ENCODE results near the gene ACY1.

Gene ACY1

DNA sequence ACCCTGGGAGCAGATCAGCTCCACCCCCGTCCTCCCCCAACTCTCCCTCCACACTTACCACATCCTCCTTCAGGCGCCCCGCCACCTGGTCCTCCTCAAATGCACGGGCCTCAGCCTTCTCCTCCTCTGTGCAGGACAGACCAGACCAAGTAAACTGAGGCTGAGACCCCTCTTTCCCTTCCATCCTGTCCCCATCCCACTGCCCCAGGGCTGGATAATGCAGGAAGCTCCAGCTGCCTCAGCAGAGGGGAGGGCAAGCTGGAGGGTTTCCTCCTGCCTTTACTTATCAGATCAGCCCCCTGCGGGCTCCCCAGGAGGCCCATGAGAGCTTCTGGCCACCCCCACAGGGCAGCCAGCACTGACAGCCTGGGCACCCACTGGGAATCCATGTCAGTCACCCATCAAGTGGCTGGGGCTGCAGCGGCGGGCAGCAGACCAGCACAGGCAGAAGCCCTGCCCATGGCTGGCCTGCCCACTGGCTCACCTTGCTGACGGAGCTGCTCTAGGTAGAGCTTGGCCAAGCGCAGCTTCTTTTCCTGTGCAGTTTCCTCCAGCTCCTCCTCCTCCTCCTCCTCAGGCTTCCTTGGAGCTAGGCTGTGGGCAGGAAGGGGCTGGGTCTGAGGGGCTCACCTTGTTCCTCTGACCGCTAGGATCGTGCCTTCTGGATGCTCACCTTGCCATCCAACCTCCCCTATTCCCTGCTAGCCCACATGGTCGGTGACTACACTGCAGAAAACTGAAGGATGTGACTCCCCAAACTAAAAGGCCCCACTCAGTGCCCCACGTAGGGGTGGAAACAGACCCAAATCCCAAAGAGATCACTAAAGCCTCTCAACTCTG lies 45.5 kb upstream of the ACY1 start:
- TF ChIP-seq, protein P1, sequence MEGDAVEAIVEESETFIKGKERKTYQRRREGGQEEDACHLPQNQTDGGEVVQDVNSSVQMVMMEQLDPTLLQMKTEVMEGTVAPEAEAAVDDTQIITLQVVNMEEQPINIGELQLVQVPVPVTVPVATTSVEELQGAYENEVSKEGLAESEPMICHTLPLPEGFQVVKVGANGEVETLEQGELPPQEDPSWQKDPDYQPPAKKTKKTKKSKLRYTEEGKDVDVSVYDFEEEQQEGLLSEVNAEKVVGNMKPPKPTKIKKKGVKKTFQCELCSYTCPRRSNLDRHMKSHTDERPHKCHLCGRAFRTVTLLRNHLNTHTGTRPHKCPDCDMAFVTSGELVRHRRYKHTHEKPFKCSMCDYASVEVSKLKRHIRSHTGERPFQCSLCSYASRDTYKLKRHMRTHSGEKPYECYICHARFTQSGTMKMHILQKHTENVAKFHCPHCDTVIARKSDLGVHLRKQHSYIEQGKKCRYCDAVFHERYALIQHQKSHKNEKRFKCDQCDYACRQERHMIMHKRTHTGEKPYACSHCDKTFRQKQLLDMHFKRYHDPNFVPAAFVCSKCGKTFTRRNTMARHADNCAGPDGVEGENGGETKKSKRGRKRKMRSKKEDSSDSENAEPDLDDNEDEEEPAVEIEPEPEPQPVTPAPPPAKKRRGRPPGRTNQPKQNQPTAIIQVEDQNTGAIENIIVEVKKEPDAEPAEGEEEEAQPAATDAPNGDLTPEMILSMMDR (IDR thresholded peaks at IDR 0.05; ENCODE audit: insufficient read depth, low read depth, low read length, missing control alignments): no peak
- no peak for DNase-seq (ENCODE audit: low read depth)
- H3K4me3 ChIP-seq (ENCODE audit: low read depth, low read length): no peak overlapping the region

DNA sequence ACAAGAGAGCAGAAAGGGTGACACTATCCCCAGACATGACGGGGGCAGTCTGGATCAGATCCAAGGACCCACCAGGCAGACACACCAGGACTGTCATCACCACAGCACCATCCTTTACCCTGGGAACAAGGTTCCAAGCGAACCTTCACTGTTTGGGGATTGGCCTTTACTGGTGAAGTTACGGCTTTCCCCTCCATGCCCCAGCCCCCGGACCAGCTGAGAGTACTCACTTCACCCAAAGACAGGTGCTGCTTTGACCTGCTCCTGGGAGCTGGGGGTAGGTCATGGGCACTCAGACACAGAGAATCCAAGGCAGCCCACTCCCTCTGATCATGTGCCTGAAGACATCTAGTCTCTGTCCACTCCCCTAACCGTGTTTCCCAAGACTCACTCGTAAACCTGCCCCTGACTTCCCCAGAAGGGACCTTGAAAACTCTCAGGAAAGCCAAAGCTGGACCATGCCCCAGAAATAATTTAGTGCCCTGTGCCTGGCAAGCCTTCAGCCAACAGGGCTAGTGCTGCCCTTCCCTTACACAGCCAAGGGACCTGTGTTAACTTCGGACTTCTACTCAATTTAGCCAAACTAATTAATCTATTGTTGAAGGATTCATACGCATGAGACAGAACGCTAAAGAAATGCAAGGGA lies 44.4 kb upstream of the ACY1 start:
- TF ChIP-seq, protein P1 (IDR thresholded peaks at IDR 0.05; ENCODE audit: insufficient read depth, low read depth, low read length, missing control alignments): no peak
- H3K4me3 ChIP-seq (ENCODE audit: low read depth, low read length): no peak overlapping the region
- no peak for DNase-seq (ENCODE audit: low read depth)

DNA sequence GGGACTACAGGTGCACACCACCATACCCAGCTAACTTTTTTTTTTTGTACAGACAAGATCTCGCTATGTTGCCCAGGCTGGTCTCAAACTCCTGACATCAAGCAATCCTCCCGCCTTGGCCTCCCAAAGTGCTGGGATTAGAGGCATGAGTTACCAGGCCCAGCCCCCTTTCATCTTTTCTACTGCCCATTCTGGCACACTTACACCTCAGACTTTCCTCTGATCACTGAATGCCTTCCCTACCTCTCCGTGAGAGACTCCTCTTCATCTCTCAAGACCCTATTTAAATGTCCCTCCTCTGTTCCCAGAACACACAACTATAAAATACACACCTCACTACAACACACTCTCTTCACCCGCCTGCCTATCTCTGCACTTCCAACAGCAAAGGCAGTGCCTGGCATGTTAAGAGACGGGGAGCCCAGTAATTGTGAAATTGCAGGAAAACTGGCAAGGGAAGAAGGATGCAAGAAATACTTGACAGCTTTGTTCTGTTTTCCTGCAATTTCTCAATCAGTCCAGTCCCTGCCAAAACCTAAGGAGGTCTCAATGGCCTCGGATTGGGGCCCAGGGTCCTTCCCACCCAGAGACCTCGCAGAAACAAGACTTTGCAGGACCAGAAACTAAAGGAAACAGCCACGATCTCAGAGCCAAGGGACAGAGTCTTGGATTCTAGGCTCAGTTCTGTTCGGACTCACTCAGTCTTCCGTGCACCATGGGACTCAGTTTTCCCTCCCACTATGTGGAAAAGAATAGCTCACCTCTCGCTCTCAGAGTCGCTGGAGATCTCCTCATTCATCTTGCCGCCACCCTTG lies 42.5 kb upstream of the ACY1 start:
- no peak for DNase-seq (ENCODE audit: low read depth)
- H3K4me3 ChIP-seq (ENCODE audit: low read depth, low read length): peak overlapping the region; percentile 84
- TF ChIP-seq, protein P1 (IDR thresholded peaks at IDR 0.05; ENCODE audit: insufficient read depth, low read depth, low read length, missing control alignments): no peak

DNA sequence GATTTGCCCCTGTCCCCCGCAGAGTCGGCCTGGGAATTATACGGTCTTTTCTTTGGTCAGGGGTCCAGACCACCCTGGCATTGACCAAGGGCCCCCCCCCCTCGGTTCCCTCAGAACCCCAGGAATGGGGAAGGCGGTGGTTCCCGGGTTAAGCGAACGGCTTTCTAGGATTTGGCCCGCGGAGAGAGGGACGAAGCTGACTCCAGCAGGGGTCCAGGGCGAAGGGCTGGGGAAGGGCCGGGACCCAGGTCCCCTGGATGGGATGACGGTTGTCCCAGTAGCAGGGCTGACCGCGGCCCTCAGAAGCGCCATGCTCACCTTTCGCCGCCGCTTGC lies 41.9 kb upstream of the ACY1 start:
- TF ChIP-seq, protein P1 (IDR thresholded peaks at IDR 0.05; ENCODE audit: insufficient read depth, low read depth, low read length, missing control alignments): no peak
- no peak for DNase-seq (ENCODE audit: low read depth)
- H3K4me3 ChIP-seq (ENCODE audit: low read depth, low read length): peak overlapping the region; percentile 84

DNA sequence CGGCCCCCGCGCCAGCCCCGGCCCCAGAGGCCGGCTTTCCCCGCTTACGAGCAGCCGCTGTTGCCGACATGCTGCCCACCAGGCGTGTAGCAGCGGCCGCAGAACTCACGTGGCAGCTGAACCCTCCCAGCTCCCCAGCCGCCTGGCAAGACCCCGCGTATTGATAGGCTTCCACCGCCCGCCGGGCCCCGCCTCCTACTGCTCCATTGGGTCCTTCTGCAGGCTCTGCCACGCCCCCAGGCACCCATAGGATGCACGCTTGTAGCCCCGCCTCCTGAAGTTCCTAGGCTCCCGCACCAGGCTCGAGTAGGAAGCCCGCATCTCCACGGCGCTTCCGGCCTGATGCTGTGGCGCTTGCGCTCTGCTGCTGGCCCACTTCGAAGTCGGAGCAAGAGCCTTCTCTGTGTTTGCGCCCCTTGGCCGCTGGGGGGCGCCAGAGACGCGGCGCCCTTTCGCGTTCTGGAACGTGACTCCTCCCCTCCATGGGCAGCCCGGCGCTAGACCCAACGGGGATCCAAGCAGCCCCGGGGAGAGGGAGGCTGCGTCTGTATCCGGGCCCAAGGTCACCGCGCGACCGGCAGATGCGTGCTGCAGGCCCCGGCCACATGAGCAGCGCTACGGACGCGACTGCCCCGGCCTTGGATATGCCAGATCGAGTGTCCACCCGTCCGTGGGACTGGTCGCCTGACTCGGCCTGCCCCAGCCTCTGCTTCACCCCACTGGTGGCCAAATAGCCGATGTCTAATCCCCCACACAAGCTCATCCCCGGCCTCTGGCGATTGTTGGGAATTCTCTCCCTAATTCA lies 41.3 kb upstream of the ACY1 start, which contains the start of the genes PARP3 and RRP9:
PARP3 (plus strand) TSS at position 566 of the 805 bp plus-strand sequence. CDS start 993 bp downstream, outside the sequence.
RRP9 (minus strand) TSS at position 107 of the 805 bp plus-strand sequence; CDS start at position 70, 37 bp downstream.
- peak within 1 kb of the TSS; percentile 84 for H3K4me3 ChIP-seq (ENCODE audit: low read depth, low read length)
- TF ChIP-seq, protein P1 (IDR thresholded peaks at IDR 0.05; ENCODE audit: insufficient read depth, low read depth, low read length, missing control alignments): peak; percentile 100
- DNase-seq (ENCODE audit: low read depth): peak; percentile 100

All from GM12865 (cell line).